Endodermal cell (in vitro differentiated cells): ENCODE measurements around the gene MBD5. TPM values are rescaled to one million over a fixed set of nuclear protein-coding genes. Genes with fewer than 3 reads are reported as not detected.
"Not testable (repeated sequence)": the region's sequence is repeated elsewhere in the genome, so short reads cannot be mapped to it uniquely, and the experiment has no call there.

Source experiments
- DNase-seq: peaks from one replicate; pipeline ENCODE4 v3.0.0-alpha.2; 2017
- H3K27ac ChIP-seq: 2 replicates; pipeline ENCODE4 v1.5.1; 2013; ENCODE audit warnings: mild to moderate bottlenecking, low read depth, low read length, moderate library complexity
- H3K27me3 ChIP-seq: 2 replicates; pipeline ENCODE4 v1.6.1; 2013; ENCODE audit warnings: mild to moderate bottlenecking, low read length, moderate library complexity; ENCODE audit not compliant: insufficient read depth, control insufficient read depth, poor library complexity, severe bottlenecking
- H3K36me3 ChIP-seq: 2 replicates; pipeline ENCODE4 v1.7.0; 2013; ENCODE audit warnings: mild to moderate bottlenecking, low read length, moderate library complexity; ENCODE audit not compliant: control insufficient read depth, insufficient read depth
- H3K4me1 ChIP-seq: one replicate; pipeline ENCODE4 v1.7.0; 2013; ENCODE audit warnings: low read length; ENCODE audit not compliant: control insufficient read depth, insufficient read depth
- H3K4me3 ChIP-seq: 2 replicates; pipeline ENCODE4 v1.5.1; 2013; ENCODE audit warnings: mild to moderate bottlenecking, low read length, moderate library complexity
- H3K9ac ChIP-seq: 2 replicates; pipeline ENCODE4 v1.6.1; 2013; ENCODE audit warnings: mild to moderate bottlenecking, low read length, moderate library complexity; ENCODE audit not compliant: poor library complexity, severe bottlenecking; ENCODE audit errors: extremely low read depth
- H3K9me3 ChIP-seq: 2 replicates; pipeline ENCODE4 v1.6.1; 2013; ENCODE audit warnings: mild to moderate bottlenecking, low read length, moderate library complexity; ENCODE audit not compliant: control insufficient read depth
- H3K27ac Mint-ChIP-seq: 2 replicates; pipeline ENCODE4 v1.8.0; 2020; ENCODE audit warnings: mixed read lengths
- H3K27me3 Mint-ChIP-seq: 2 replicates; pipeline ENCODE4 v1.8.0; 2021; ENCODE audit warnings: mild to moderate bottlenecking, mixed read lengths; ENCODE audit not compliant: insufficient read depth
- H3K36me3 Mint-ChIP-seq: 2 replicates; pipeline ENCODE4 v1.8.0; 2020; ENCODE audit warnings: low read depth, mixed read lengths
- H3K4me1 Mint-ChIP-seq: 2 replicates; pipeline ENCODE4 v1.8.0; 2020; ENCODE audit warnings: mixed read lengths
- H3K4me3 Mint-ChIP-seq: 2 replicates; pipeline ENCODE4 v1.8.0; 2020; ENCODE audit warnings: mild to moderate bottlenecking, moderate library complexity, mixed read lengths
- H3K9me3 Mint-ChIP-seq: 2 replicates; pipeline ENCODE4 v1.8.0; 2020; ENCODE audit warnings: mild to moderate bottlenecking, mixed read lengths
- WGBS, 2 experiments: methylation state at CpG; one replicate each; pipeline versions ENCODE4 v1.1.5 to v1.1.7; 2013; ENCODE audit warnings: missing lambda C conversion rate in 2 of 2, mixed read lengths in 1 of 2; ENCODE audit not compliant: insufficient coverage in 1 of 2, insufficient read length in 1 of 2; 5-methylcytosine and 5-hydroxymethylcytosine counted together
- total RNA-seq, 2 donors: library from RNA; stranded (reverse); fragmentation: NEBNext Ultra II Directional in 1 of 2; extraction: Animal tissue kit (Norgen Biotek cat#: 25700) in 1 of 2; gene quantifications; 2 replicates in 1 of 2; 3 replicates in 1 of 2; pipeline ENCODE4 v1.2.1, GENCODE V29; 2021
- TF ChIP-seq, protein P1 (sequence below): fragments of 200-600 bp; sonication (generic); conservative IDR thresholded peaks from 2 replicates; pipeline ENCODE4 v1.5.0; 2021; ENCODE audit warnings: antibody characterized with exemption, mild to moderate bottlenecking

The MBD5 gene
- total RNA-seq, 2 donors from 2014 or later, result 49.1 to 55.7 TPM

DNA sequence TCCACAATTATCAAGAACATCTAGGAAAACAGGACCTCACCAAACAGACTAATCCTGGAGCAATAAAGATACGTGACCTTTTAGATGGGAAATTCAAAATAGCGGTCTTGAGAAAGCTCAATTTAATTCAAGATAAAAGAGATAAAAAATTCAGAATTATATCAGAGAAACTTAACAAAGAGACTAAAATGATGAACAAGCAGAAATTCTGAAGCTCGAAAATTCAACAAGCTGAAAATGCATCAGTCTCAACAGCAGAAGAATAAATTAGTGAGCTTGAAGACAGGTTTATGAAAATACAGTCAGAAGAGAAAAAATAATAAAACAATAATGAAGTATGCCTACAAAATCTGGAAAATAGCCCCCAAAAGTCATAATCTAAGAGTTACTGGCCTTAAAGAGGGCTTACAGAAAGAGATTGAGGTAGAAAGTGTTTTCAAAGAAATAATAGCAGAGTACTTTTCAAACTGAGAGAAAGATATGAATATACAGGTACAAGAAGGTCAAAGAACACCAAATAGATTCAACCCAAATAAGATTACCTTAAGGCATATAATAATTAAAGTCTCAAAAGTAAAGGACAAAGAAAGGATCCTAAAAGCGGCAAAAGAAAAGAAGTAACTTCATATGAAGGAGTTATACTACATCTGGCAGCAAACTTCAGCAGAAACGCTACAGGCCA is 13.5 kb upstream of the MBD5 start:
- no peaks in the 10 kb centered on the region for H3K4me1 ChIP-seq
- Mint-ChIP-seq H3K4me1 (peaks cover 2% of the 10 kb centered on the region), H3K36me3 (peaks cover 36% of the 10 kb centered on the region), H3K27ac (no peak overlapping the region), H3K9me3 (peaks cover 47% of the 10 kb centered on the region), H3K27me3 (no peaks in the 10 kb centered on the region), H3K4me3 (no peak overlapping the region)
- TF ChIP-seq, protein P1, sequence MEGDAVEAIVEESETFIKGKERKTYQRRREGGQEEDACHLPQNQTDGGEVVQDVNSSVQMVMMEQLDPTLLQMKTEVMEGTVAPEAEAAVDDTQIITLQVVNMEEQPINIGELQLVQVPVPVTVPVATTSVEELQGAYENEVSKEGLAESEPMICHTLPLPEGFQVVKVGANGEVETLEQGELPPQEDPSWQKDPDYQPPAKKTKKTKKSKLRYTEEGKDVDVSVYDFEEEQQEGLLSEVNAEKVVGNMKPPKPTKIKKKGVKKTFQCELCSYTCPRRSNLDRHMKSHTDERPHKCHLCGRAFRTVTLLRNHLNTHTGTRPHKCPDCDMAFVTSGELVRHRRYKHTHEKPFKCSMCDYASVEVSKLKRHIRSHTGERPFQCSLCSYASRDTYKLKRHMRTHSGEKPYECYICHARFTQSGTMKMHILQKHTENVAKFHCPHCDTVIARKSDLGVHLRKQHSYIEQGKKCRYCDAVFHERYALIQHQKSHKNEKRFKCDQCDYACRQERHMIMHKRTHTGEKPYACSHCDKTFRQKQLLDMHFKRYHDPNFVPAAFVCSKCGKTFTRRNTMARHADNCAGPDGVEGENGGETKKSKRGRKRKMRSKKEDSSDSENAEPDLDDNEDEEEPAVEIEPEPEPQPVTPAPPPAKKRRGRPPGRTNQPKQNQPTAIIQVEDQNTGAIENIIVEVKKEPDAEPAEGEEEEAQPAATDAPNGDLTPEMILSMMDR, result no peak
- no peak overlapping the region for H3K27ac ChIP-seq
- H3K9ac ChIP-seq, result no peak overlapping the region
- no peak for DNase-seq
- H3K4me3 ChIP-seq, result no peak overlapping the region
- WGBS, 2 experiments, result 90 to 94% methylated on average over 2 to 5 of the region's 5 CpGs
- no peaks in the 10 kb centered on the region for H3K27me3 ChIP-seq
- H3K9me3 ChIP-seq, result peaks cover 5% of the 10 kb centered on the region
- H3K36me3 ChIP-seq, result no peaks in the 10 kb centered on the region

DNA sequence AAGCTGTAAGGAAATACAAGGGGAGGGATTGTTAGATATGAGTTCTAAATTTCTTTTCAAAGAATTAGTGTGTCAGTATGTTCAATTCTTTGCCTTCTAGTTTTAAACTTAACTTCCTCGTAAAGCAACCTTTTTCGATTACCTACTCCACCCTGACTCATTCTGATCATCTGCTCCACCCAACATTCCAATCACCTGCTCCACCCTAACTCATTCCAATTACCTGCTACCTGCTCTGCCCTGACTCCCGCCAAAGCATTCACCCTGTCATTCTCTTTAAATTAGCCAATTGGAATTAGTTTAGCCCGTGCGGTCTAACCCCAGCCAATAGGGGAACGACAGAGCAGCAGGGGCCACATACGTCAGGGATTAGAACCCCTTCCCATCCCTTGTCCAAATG is 12.5 kb upstream of the MBD5 start:
- not testable (repeated sequence) for H3K9ac ChIP-seq, DNase-seq, H3K36me3 ChIP-seq, H3K27ac ChIP-seq, H3K4me3 Mint-ChIP-seq, H3K27ac Mint-ChIP-seq, H3K27me3 Mint-ChIP-seq, H3K9me3 ChIP-seq, H3K4me3 ChIP-seq, H3K4me1 ChIP-seq, H3K4me1 Mint-ChIP-seq, H3K27me3 ChIP-seq
- Mint-ChIP-seq H3K36me3 (peaks cover 27% of the 10 kb centered on the region), H3K9me3 (peaks cover 37% of the 10 kb centered on the region)
- WGBS, 2 experiments, result 93 to 100% methylated on average over 3 to 7 of the region's 7 CpGs

DNA sequence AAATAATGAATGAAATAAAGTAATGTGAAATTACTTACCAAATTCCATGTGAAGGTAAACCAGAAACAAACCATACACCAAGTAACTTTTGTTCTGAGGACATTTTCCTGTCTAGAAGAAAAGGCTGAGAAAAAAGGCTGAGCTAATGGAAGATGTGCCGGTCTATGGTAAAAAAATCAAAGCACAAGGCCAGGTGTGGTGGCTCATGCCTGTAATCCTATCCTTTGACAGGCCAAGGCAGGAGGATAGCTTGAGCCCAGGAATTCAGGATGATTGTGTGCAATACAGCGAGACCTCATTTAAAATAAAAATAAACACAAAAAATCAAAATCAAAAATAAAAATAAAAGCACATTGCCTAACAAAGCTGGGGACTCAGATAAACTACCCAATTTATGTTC is 7.0 kb upstream of the MBD5 start:
- no peak overlapping the region for H3K9ac ChIP-seq
- no peaks in the 10 kb centered on the region for H3K27me3 ChIP-seq
- WGBS, 2 experiments, result 57 to 98% methylated on average over 1 to 2 of the region's 2 CpGs
- Mint-ChIP-seq H3K27ac (peak overlapping the region; percentile 52), H3K4me1 (peaks cover 16% of the 10 kb centered on the region), H3K36me3 (peaks cover 12% of the 10 kb centered on the region), H3K4me3 (no peak overlapping the region), H3K9me3 (peaks cover 7% of the 10 kb centered on the region), H3K27me3 (no peaks in the 10 kb centered on the region)
- TF ChIP-seq, protein P1, result no peak
- H3K4me1 ChIP-seq, result no peaks in the 10 kb centered on the region
- H3K9me3 ChIP-seq, result no peaks in the 10 kb centered on the region
- no peak for DNase-seq
- H3K27ac ChIP-seq, result no peak overlapping the region
- H3K36me3 ChIP-seq, result no peaks in the 10 kb centered on the region
- H3K4me3 ChIP-seq, result no peak overlapping the region

DNA sequence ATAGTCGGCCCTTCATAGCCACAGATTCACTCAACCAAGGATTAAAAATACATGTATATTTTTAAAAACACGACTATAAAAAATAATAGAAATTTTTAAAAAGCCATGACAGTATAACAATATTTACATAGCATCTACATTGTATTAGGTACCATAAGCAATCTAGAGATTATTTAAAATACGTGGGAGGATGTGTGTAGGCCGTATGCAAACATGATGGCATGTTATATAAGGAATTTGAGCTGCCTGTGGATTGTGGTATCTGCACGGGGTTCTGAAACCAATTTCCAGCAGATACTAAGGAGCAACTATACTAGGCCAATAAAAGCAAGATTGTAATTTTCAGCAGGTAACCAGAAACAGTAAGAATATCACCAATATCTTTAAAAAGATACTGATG is 6.3 kb upstream of the MBD5 start:
- no peak overlapping the region for H3K4me3 Mint-ChIP-seq

More for the DNA sequence above, 6.3 kb upstream of the MBD5 start:
- Mint-ChIP-seq H3K36me3 (peaks cover 12% of the 10 kb centered on the region), H3K4me1 (peaks cover 21% of the 10 kb centered on the region), H3K9me3 (peaks cover 7% of the 10 kb centered on the region), H3K27ac (no peak overlapping the region), H3K27me3 (no peaks in the 10 kb centered on the region)
- no peaks in the 10 kb centered on the region for H3K27me3 ChIP-seq
- WGBS, 2 experiments, result 86 to 92% methylated on average over 2 to 5 of the region's 5 CpGs
- H3K27ac ChIP-seq, result no peak overlapping the region
- H3K4me1 ChIP-seq, result no peaks in the 10 kb centered on the region
- DNase-seq, result no peak
- H3K9me3 ChIP-seq, result no peaks in the 10 kb centered on the region
- H3K9ac ChIP-seq, result no peak overlapping the region
- H3K36me3 ChIP-seq, result no peaks in the 10 kb centered on the region
- no peak overlapping the region for H3K4me3 ChIP-seq
- TF ChIP-seq, protein P1, result no peak
